Posterior cingulate gyrus (tissue), 11 donors: ENCODE measurements around the gene RELA.
"Not testable (repeated sequence)": the region's sequence is repeated elsewhere in the genome, so short reads cannot be mapped to it uniquely, and the experiment has no call there.

ENCODE experiments used
- DNase-seq, 10 donors: peaks; one replicate each; pipeline versions ENCODE4 v3.0.0 to v3.0.0-alpha.2; 2020 to 2021; ENCODE audit warnings: mixed read lengths in 3 of 10
- intact Hi-C: fragments of 100-400 bp; cut with DNase I; formaldehyde crosslinking; loops from one replicate; pipeline ENCODE4 v1.15.1; 2023

The RELA gene

GRCh38 chr11:65662799-65663638, at the start of gene RELA:
Gene RELA, minus strand, starts transcription at chr11:65662916. Its CDS starts 84 bp downstream, at chr11:65662832.
- DNase-seq: peak; percentile 92 to 99 (median 94)
- intact Hi-C loops: loop anchor here (2.0 to 5.0 kb wide), 2 partner anchors 48 to 49 kb away; partner anchors contain the start of genes KAT5, MAP3K11 and PCNX3

- intact Hi-C loops: loop anchor here (1.0 to 5.0 kb wide), 5 partner anchors 8 to 290 kb away; partner anchors contain the start of genes BANF1, EIF1AD, RELA and RNASEH2C
Observed at GRCh38 chr11:65711785-65712632, 49.3 kb upstream of the RELA start, which contains the start of gene KAT5. Gene KAT5, plus strand, starts transcription at chr11:65712252. Its CDS starts 16 bp downstream, at chr11:65712268.

DNA sequence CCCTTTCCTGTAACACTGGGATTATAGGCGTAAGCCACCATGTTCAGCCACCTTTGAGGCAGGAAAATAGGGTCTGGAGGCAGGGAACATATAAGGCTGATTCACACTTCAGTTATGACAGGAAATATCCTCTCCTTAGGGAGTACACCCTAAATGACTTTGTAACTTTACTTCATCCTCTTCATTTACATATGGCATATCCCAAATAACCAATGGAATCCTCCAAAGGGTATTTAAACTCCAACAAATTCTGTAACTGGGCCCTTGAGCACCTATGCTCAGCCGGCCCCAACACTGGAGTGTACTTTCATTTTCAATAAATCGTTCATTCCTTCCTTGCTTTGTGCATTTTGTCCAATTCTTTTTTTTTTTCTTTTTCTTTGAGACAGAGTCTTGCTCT, 47.7 kb upstream of the RELA start:
- intact Hi-C loops: loop anchor here (2.0 to 5.0 kb wide), 4 partner anchors 48 to 292 kb away; partner anchors contain the start of genes BANF1, EIF1AD and RELA
- DNase-seq: no peak

More at GRCh38 chr11:65711785-65712632, 49.3 kb upstream of the RELA start, which contains the start of gene KAT5:
- peak; percentile 97 to 100 (median 99) for DNase-seq

- DNase-seq: no peak
- intact Hi-C loops: loop anchor here (2.0 to 5.0 kb wide), 5 partner anchors 47 to 293 kb away; partner anchors contain the start of genes BANF1, EIF1AD and RELA
Observed at GRCh38 chr11:65709661-65710060, 46.9 kb upstream of the RELA start.

GRCh38 chr11:65708451-65708850, 45.7 kb upstream of the RELA start:
- intact Hi-C loops: loop anchor here (5.0 kb wide), 1 partner anchor 81 kb away; no protein-coding TSS in a partner anchor
- peak in 1 of 10 donors; percentile 31 for DNase-seq

GRCh38 chr11:65707002-65707401, 44.3 kb upstream of the RELA start:
- peak in 1 of 10 donors; percentile 22 for DNase-seq
- intact Hi-C loops: loop anchor here (5.0 kb wide), 1 partner anchor 80 kb away; no protein-coding TSS in a partner anchor

DNA sequence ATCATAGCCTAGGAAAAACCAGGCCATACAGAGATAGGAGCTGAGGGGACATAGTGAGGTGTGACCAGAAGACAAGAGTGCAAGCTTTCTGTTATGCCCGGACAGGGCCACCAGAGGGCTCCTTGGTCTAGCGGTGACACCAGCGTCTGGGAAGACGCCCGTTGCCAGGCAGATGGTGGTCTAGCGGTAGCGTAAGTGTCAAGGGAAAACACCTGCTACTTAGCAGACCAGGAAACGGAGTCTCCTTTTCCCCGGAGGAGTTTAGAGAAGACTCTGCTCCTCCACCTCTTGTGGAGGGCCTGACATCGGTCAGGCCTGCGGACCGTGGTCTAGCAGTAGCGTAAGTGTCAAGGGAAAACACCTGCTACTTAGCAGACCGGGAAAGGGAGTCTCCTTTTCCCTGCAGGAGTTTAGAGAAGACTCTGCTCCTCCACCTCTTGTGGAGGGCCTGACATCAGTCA, 43.6 kb upstream of the RELA start:
- peak; percentile 53 to 97 (median 80) for DNase-seq
- intact Hi-C loops: loop anchor here (5.0 kb wide), 1 partner anchor 79 kb away; no protein-coding TSS in a partner anchor

- intact Hi-C loops: no loop called here
- DNase-seq: no peak
Observed at GRCh38 chr11:65703846-65704245, 41.1 kb upstream of the RELA start.

DNA sequence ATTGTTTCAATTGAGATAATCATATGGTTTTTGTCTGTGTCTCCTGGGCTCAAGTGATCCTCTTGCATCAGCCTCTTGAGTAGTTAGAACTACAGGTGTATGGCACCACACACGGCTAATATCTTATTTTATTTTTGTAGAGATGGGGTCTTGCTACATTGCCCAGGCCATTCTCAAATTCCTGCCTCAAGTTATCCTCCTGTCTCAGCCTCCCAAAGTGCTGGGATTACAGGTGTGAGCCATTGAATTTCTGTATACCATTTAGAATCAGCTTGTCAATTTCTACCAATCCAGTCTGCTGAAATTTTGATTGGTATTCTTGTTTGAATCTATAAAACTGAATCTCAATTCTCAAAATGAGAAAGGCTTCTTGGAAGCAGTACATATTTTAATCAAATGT, 39.0 kb upstream of the RELA start:
- intact Hi-C loops: no loop called here
- DNase-seq: no peak

DNA sequence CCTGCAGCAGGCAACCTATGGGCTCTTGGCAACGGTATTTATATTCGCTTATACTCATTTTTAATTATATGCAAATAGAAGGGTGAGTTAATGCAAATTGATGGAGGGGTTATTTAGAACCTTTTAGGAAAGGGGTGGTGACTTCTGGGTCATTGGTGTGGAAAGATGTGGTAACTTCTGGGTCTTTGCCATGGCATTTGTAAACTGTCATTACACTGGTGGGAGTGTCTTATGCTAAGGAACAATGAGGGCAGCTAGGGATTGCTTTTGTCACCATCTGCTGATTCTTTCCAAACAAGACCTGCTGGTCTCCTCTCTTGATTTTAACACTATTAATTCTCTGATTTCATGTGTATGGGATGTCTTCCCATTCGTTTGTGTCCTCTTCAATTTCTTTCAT, 37.7 kb upstream of the RELA start:
- intact Hi-C loops: no loop called here
- no peak for DNase-seq

DNA sequence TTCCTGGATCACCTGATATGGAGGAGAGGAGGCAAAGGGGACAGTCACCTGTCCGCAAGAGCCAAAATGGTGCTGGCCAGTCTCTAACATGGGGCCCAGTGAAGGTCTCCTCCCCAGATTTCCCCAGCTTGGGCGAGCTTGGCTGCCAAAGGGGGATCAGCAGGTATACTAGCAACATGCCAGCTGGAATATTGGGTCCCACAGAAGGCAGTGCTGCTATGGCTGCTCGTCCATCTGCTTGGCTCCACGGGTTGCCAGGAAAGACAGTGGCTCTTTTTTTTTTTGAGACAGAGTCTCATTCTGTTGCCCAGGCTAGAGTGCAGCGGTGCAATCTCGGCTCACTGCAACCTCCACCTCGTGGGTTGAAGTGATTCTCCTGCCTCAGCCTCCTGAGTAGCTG, 36.6 kb upstream of the RELA start:
- peak in 1 of 10 donors; percentile 56 for DNase-seq
- intact Hi-C loops: no loop called here

DNA sequence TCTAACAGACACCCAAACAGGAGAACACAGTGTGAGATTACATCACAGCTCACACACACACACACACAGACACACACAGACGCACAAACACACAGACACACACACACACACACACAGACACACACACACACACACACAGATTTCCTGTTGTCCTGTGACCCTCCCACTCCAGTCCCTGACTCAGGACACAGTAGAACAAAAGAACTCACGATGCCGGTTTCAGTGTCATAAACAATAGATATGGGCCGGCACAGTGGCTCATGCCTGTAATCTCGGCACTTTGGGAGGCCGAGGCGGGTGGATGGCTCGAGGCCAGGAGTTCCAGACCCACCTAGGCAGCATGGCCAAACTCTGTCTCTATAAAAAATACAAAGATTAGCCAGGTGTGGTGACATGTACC, 35.5 kb upstream of the RELA start:
- intact Hi-C loops: no loop called here
- no peak for DNase-seq

- DNase-seq: peak in 1 of 10 donors; percentile 58
- intact Hi-C loops: no loop called here
Observed at GRCh38 chr11:65696802-65697552, 34.3 kb upstream of the RELA start.

DNA sequence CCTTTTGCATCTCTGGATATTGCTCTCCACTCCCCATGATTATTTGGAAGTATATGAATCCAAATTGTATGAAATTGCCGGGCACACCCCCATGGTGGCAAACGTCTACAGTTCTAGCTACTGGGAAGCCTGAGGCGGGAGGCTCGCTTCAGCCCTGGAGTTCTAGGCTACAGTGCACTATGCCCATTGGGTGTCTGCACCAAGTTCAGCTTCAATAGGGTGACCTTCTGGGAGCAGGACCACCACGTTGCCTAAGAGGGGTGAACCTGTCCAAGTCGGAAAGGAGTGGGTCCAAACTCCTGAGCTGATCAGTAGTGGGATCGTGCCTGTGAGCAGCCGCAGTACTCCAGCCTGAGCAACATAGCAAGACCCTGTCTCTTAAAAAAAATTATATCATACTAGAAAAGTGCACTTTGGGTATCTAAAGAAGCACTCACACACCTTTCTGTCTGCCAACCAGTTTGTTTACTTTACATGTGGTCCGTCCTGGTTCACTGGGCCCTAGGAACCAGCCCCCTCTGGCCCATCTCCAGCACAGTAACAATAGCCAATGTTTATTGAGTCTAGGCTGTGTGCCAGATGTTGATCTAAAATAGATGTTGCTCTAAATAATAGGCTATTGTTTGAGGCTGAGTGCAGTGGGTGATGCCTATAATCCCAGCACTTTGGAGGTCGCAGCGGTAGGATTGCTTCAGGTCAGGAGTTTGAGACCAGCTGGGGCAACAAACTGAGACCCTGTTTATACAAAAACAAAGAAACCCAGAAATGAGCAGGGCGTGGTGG, 32.9 kb upstream of the RELA start:
- peak in 6 of 10 donors; percentile 21 to 88 (median 67) for DNase-seq
- intact Hi-C loops: no loop called here

- DNase-seq: peak in 1 of 10 donors; percentile 69
- intact Hi-C loops: no loop called here
Observed at GRCh38 chr11:65692367-65692766, 29.7 kb upstream of the RELA start.

- peak in 1 of 10 donors; percentile 15 for DNase-seq
- intact Hi-C loops: not testable (repeated sequence)
Observed at GRCh38 chr11:65691847-65692246, 29.1 kb upstream of the RELA start.

DNA sequence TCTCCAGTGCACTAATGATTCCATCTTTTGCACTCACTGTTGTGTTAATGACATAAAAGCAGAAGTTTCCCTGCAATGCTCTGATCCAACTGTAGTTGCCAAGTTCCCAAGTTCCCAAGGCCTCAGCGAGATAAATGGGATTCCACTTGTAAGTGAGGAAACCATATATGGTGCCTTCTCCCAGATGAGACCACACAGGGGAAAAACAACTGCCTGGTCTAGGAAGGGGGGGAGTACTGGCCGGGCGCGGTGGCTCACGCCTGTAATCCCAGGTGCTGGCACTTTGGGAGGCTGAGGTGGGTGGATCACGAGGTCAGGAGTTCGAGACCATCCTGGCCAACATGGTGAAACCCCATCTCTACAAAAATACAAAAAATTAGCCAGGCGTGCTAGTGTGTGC, 23.3 kb upstream of the RELA start:
- intact Hi-C loops: no loop called here
- DNase-seq: peak in 1 of 10 donors; percentile 10

DNA sequence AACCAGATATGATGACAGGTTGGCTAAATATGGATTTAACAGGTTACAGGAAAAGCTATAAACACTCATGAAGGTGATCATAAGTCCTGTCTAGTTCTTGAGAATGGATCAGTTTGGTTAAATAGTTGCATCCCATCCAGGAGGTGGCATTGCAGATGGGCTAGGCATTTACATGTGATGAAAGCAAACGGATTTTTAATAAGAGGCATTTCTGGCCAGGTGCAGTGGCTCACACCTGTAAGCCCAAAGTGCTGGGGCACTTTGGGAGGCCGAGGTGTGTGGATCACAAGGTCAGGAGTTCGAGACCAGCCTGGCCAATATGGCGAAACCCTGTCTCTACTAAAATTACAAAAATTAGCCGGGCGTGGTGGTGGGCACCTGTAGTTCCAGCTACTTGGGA, 20.8 kb upstream of the RELA start:
- peak in 1 of 10 donors; percentile 18 for DNase-seq
- intact Hi-C loops: not testable (repeated sequence)
